CD4-positive, alpha-beta T cell treated with Interleukin-15 for 1 hour (primary cell): ENCODE measurements around the gene OR2S2.
"Not testable (repeated sequence)": the region's sequence is repeated elsewhere in the genome, so short reads cannot be mapped to it uniquely, and the experiment has no call there.

Experiments used
- DNase-seq: peaks from one replicate; pipeline ENCODE4 v3.0.0-alpha.2; 2020

The OR2S2 gene, protein sequence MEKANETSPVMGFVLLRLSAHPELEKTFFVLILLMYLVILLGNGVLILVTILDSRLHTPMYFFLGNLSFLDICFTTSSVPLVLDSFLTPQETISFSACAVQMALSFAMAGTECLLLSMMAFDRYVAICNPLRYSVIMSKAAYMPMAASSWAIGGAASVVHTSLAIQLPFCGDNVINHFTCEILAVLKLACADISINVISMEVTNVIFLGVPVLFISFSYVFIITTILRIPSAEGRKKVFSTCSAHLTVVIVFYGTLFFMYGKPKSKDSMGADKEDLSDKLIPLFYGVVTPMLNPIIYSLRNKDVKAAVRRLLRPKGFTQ

DNA sequence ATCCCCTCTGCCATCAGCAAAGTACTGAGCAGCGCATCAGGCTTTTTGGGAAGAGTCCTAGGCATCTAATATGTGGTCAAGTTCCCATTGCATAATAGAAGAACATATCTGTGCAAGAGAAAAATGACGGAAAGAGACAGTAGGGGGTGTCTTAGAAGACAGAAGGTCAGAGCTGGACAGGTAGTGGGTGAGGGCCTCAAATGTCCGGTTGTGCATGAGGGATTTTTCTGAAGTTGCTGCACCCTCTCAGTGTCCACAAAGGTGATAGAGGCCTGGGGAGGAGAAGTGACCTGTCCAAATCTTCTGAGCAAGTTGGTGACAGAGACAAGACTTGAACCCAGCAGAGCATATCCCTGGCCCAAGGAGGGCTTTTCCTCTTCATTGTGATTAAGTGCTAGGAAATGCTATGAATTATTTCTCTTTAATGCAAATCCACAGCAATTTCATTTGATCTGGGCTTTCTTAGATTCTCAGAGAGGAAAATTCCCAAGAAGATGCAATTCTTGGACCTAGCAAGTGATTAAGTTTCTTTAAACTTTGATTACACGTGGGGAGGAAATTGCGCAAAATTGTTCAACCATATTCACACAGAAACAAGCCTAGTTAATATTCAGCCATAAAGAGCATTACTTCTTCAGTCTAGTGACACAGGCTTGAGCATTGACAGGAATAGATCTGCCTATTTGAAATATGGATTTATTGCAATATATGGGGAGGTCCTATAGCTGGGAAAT, at the start of gene OR2S2:
OR2S2 (minus strand) TSS at position 51 of the 734 bp plus-strand sequence. CDS start 56 bp downstream, outside the sequence.
- DNase-seq = no peak

DNA sequence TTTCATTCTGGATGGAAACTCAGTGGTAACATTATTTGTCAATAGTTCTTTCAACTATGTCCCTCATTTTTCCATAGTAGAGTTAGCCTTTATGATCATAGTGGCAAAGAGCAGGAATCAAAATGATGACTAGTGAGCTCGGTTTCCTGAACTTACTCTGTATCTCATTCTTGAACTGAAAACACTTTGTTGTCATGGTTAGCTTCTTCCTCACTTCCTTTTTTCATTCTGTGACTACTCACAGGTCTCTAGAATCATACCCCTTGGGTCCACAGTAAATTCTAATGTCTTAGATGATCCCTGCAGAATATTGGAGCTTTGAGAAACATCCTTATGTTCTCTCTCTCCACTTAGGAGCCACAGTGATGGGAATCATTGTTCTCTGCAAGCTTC, 49.4 kb upstream of the OR2S2 start:
- no peak for DNase-seq

DNA sequence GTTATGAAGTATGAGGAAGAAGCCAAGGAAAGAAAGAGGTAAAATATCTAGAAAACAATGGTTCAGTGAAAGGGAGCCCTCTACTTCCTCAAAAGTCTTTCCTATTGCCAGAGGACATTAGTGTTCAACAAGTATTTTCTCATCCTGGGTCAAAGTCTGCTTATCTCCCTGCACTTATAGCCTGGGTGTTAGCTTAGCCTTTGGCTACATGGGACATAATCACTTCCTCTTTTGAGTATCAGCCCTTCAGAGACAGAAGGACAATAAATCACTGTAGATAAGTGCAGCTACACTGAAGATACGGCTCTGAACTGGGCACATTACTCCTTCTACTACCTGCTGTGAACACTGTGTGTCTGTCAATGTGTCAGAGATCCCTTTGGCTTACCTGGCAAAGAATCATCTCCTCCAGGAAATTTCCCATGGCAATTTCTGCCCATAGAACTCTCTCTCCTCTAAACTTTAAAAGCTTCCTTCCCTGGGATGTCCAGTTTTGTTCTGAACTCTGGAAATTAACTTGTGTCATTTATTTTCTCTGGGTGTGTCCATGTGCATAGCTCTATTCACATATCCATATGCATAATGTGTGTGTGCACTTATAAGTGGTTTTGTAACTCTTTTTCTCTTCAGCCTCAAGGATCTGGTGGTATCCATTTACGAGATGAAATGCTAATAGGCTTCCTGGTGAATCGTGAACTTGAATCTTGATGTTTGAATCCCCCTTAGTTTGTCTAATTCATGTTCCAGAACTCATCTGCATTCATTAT, 48.8 kb upstream of the OR2S2 start:
- DNase-seq = no peak

DNA sequence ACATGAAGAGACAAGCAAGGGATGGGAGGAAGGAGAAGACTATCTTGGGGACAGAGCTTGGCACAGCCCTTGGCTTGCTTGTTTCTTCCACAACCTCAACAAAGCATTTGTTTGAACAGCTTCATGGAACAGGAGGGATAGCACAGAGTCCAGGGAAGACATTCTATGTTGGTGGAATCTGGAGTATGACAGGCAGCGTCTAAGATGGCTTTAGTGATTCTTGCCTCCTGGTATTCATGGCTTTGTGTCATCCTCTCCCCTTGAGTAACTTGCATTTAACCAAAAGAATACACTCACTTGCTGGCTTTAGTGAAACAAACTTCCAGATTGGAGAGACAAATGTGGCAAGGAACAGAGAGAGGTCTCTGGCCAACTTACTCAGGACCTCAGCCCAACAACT, 47.9 kb upstream of the OR2S2 start:
- no peak for DNase-seq

DNA sequence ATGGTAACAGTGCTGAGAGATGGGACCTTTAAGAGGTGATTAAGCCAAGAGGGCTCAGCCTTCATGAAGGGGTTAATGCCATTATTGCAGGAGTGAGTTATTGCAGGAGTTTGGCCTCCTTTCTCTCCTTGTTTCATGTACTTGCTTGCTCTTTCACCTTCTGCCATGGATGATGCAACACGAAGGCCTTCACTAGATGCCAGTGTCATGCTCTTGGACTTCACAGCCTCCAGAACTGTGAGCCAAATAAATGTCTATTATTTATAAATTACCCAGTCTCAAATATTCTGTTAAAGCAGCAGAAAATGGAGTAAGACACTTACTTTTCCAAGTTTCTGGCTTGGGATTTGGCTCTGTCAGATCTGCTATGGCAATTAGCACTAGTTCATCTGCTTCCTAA, 40.4 kb upstream of the OR2S2 start:
- no peak for DNase-seq

DNA sequence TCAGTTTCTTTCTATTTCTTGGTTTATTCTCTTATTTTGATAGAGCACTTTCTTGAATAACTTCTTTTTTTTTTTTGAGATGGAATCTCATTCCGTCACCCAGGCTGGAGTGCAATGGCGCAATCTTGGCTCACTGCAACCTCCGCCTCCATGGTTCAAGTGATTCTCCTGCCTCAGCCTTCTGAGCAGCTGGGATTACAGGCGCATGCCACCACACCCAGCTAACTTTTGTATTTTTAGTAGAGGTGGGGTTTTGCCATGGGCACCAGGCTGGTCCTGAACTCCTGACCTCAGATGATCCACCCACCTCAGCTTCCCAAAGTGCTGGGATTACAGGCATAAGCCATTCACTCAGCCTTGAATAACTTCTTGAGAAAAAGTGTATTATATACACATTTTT, 39.1 kb upstream of the OR2S2 start:
- DNase-seq = not testable (repeated sequence)

DNA sequence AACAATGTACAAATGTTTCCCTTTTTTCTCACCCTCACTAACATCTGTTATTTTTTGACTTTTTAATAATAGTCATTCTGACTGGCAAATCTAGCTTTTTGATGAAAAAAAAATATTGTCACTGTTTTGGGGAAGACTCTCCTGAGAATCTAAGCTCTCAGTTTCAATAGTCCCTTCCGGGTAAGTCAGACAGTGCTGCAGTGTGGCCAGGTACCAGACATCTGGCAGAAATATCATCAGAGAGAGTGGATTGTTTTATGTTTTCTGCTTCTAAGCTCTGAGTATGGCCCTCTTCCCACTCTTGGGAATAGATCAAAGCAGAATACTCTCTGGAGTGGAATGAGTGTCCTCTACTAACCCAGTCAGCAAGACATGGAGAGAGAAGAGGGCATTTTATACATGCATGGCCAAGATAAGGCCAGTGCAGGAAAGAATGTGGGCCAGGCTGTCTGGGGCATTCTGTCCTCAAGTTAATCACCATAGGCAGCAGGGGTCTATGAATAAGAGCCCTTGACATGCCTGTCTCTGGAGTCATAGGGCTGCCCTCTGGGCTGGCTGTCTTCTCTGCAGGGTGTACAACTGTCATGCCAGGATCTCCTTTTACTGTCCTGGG, 38.5 kb upstream of the OR2S2 start:
- DNase-seq = no peak

DNA sequence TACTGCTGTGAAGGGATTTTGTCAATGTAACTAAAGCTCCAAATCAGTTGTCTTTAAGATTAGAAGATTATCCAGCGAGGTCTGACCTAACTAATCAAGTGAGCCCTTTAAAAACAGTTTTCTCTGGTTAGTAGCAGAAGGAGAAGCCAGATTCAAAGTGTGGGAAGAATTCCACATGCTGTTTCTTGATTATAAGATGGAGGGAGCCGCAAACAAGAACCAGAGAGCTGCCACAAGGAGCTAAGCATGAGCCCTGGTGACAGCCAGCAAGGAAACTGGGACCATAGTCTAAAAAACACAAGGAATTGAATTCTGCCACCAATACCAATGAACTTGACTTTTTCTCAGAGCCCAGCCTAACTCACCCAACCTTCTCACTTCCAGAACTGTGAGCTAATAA, 37.0 kb upstream of the OR2S2 start:
- no peak for DNase-seq

DNA sequence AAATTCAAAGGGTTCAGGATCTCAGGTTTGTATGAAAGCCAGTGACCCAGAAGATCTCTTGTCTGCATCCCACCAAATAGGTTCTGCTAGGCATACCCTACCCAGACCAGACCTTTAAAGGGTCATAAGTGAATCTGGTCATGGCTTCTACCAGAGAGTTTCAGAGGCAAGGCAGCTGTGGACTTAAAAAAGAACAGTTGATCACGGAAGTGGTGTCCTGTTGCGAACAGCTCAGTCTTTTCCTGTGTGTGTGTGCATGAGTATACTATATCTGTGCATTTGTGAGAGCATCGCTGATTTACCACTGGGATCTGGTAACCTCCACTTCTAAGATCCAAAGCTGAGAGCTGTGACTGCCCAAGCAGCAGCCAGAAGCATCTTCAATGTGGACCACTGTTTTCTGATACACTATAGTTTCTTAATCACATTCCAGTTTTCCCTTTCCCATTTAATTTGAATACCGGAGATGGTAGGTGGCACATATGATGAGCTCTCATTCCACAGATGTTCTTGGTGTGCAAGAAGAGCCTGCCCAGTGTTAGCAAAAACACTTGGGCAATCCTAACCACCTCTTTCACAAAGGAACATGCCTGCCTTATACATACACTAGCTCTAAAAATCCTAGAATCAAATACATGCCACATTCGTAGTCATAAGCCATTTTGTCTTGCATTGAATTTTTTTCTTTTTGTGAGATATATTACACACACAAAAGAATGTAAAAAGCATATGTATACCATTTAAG, 36.2 kb upstream of the OR2S2 start:
- no peak for DNase-seq

DNA sequence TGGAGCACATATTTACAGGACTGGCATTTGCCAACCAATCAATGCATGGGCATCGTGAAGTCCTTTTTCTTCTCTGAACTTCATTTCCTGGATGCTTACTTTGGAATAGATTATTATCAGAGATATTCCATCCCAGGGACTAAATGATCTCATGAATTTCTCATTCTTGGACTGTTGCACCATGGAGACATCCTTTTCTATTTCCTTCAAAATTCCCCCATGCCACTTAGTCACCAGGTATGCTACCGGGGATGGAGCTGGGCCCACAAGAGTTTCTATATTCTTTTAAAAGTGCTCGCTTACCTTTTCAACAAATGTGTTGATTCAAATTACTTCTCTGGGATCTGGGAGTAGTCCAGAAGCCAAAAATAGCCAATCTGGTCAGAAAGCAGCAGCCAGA, 35.2 kb upstream of the OR2S2 start:
- not testable (repeated sequence) for DNase-seq

DNA sequence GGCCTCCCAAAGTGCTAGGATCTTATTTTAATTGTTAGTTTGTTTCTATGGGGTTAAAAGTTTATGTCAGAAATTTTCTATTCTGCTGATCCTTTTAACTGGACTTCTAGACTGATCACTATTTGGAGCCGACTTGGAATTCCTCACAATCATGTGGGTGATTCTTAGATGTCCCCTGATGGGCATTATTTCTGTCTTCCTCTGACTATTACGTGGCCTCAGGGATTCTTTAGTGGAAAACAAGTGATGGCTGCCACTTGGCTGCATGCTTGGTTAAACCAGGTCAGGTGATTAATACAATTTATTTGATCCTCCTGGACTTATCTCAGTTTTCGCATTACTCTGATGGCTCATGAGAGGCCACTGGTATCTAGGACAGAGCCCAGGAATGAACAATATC, 32.2 kb upstream of the OR2S2 start:
- DNase-seq = no peak

DNA sequence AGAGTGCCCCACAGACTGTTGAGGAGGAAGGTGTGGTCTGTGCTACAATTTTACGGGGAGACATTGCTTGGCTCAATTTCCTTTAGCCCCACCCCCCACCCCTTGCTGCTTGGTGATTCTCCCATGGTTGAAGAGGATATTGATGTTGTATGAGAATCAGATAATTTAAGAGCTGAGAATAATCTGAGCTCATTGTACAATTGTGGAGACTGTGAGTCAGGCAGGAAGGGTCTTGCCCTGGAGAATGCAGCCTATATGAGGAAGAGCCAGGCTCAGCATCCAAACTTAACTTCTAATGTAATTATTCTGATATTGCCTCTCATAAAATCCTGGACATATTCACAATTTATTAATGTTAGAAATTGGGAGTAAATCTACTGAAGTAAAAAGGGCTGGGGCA, 26.1 kb upstream of the OR2S2 start:
- DNase-seq = no peak

DNA sequence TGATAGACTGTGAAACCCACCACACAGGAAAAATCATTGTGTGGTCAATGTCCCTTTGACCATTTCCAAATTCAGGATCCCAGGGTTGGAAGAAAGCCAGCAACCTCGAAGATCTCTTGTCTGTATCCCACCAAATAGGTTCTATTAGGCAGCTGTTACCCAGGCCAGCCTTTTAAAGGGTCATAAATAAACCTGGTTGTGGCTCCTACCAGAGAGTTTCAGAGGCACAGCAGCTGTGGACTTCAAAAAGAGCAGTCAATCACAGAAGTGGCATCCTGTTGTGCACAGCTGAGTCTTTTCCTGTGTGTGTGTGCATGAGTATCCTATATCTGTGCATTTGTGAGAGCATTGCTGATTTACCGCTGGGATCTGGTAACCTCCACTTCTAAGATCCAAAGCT, 23.7 kb upstream of the OR2S2 start:
- DNase-seq = no peak

DNA sequence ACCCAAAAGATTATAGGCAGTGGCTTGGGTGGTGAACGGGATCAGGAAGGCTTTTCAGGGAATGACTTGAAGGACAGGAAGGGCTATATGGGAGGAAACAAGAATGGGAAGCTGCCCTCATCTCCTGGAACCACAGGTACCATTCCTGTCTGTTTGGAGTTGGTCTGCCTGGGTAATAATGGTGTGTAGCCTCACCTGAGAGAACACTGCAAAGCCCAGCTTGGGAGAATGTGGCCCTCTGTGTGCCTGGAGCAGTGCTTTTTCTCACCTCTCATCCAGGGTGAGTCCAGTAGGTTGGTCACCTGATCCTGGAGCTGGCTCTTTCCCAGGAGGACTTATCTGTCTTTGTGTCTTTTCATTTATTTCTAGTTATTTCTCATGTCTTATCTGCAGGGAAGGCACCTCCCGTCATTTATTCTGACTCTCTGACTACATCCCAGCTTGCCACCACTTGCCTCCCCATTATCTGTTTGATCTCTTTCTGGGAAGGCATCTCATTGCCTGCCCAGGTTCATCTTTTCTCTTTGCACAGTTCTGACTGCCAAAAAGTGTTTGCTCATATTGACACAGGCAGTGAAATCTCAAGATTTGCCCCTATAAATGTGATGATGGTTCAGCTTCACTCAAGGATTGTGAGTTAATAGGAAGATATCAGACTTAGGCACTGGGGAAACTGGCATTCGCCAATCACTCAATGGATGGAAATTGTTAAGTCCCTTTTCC, 22.5 kb upstream of the OR2S2 start:
- DNase-seq = no peak

DNA sequence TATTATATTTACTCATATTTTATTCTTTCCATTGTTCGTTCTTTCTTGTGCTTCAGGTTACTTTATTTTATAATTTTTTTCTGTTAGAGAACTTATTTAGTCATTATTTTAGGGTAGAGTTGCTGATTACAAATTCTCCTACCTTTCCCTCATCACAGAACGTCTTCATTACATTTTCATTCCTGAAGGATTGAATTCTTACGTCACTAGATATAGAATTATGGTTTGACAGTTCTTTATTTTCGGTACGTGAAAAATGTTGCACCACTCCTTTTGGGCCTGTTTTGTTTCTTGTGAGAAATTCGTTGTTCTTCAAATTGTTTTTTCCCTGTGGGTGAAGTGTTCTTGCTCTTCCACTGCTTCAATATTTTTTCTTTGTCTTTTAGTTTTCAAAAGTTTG, 20.8 kb upstream of the OR2S2 start:
- DNase-seq = no peak

DNA sequence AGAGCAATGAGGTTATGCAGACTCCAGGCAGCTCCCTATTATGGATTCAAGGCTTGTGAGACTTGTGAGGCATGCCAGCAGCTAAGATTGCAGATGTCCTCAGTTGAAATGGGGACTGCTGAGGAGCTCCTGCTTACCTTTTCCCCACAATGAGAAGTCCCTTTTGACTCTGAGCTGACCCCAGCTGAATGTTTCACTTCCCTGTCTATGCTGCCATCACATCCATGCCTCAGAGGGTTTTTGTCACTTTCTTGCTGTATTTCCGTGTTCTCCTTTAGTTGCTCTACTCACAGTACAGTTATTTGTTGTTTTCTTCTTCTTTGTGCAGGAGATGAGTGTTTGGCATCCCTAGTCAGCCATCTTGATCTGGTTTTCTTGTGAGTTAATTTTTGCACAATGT, 18.8 kb upstream of the OR2S2 start:
- no peak for DNase-seq

DNA sequence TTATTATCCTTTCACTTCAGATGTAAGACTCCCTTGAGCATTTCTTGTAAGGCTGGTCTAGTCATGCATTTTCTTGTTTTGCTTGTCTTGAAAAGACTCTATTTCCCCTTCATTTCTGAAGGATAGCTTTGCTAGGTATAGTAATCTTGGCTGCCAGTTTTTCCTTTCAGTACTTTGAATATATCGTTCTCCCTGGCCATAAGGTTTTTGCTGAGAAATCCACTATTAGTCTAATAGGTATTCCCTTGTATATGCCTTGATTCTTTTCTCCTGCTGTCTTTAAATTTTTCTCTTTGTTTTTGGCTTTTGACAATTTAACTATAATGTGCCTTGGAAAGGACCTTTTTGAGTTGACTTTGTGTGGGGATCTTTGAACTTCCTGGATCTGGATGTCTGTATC, 16.8 kb upstream of the OR2S2 start:
- DNase-seq = no peak

DNA sequence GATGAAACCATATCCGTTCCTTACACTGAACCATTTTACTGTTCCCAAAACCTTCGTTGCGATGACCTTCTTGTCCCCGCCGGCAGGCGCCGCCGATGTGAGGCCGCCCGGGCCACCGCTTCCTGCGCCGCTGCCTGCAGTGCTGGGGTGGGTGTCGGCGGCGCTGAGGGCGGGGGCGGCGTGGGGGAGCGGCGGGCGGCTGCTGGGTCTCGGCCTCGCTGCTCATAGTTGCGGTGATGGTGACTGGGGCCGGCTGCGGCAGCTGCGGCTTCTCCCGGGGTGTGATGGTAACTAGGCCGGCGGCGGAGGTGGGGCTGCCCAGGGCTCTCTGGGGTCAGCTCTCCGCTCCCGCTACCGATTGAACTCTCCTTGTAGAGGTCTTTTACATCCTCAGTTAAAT, 14.1 kb upstream of the OR2S2 start:
- DNase-seq = no peak

DNA sequence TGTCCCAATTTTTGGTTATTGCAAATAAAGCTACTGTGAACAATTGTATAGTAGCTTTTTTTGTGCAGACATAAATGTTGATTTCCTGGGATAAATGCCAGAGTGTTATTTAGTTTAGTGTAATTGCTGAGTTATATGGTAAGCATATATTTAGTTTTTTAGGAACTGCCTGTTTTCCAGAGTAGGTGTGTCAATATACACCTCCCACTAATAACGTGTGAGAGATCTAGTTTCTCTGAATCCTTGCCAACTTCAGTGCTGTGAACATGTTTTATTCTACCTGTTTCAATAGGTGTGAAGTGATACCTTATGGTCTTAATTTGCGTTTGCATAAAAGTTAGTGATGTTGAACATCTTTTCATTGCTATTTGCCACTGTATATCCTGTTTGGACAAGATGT, 9.1 kb upstream of the OR2S2 start:
- DNase-seq = no peak

DNA sequence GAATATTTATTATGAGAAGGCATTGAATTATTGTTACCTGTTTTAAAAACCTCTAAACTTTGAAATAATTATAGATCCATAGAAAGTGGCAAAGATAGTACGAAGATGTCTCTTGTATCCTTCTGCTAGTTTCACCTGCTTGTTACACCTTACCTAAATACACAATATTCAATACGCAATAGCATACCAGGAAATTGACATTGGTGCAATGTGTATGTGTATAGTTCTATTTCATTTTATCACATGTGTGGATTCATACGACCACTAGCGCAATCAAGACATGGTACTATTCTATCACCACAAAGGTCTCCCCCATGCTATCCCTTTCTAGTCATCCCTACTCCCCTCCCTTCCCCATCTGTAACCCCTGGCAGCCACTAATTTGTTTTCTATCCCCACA, 8.5 kb upstream of the OR2S2 start:
- no peak for DNase-seq

DNA sequence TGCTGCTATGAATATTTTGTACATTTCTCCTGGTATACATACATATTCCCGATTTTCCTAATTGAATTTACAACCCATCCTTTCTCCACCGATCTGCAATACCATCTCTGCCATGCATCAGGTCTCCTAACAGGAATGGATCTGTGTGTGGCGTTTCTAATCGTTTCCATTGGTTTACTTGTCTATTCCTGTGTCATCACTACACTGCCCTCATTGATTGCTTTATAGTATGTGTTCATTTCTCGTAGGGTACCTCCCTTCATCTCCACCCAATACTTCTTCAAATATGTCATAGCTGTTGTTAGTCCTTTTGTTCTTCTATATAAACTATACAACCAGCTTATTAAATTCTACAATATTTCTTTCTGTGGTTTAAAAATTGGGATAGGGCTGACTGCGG, 7.1 kb upstream of the OR2S2 start:
- no peak for DNase-seq
